HEK293T (cell line): ENCODE measurements around the gene RBFOX1.

Experiments
- ELF4 ChIP-seq: fragments of 450-650 bp; IDR thresholded peaks from 2 replicates; pipeline ENCODE4 v1.6.1; 2017; ENCODE audit warnings: antibody characterized with exemption
- FOXA1 ChIP-seq: fragments of 450-650 bp; IDR thresholded peaks from 2 replicates; pipeline ENCODE4 v1.6.1; 2016; ENCODE audit warnings: mild to moderate bottlenecking
- SP1 ChIP-seq: fragments of 450-650 bp; IDR thresholded peaks from 2 replicates; pipeline ENCODE4 v1.6.1; 2017
- SUZ12 ChIP-seq: fragments of 450-650 bp; IDR thresholded peaks from 2 replicates; pipeline ENCODE4 v1.6.1; 2016; ENCODE audit warnings: mild to moderate bottlenecking
- TARDBP ChIP-seq: fragments of 450-650 bp; IDR thresholded peaks from 2 replicates; pipeline ENCODE4 v1.6.1; 2016
- ZNF384 ChIP-seq: fragments of 450-650 bp; IDR thresholded peaks from 2 replicates; pipeline ENCODE4 v1.6.1; 2016

DNA sequence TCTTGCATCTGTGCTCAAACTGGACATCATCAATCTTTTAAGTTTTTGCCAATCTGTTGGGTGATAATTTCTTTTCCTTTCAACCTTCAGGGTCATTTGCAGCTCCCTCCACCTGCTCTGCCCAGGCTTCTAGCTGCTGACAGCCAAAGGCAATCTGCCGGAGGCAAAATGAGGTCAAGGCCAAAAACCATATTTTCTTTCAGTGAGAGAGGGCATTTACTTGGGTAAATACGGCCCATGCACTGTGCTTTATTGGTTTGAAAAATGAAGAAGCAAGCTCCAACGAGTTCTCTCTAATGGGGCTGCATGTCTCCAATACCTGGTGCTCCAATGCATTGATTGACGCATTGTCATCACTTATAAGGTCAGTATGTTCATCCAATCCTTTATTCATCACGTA lies 23.1 kb downstream of the RBFOX1 start:
- TF ChIP-seq SP1 = no peak
- TF ChIP-seq SUZ12 = no peak
- TF ChIP-seq FOXA1 = no peak
- no peak for TF ChIP-seq ZNF384
- no peak for TF ChIP-seq ELF4
- TF ChIP-seq TARDBP = no peak
